Measurements from ENCODE around the gene NRBP1.

Gene NRBP1

GRCh38 chr2:27441958-27442919, 13.8 kb downstream of the NRBP1 start, which contains the start of gene KRTCAP3:
Gene KRTCAP3, plus strand, starts transcription at chr2:27442381. Its CDS starts 32 bp downstream, at chr2:27442413.
- peak; percentile 36 for DNase-seq
- H3K27me3 Mint-ChIP-seq = no peaks in the 10 kb centered on the region
- H3K27ac Mint-ChIP-seq = no peak within 1 kb of the TSS
- peak; percentile 25 for ATAC-seq
- peaks cover 30% of the 10 kb centered on the region for H3K36me3 Mint-ChIP-seq (ENCODE audit: low read depth)
- no peak within 1 kb of the TSS for H3K4me3 Mint-ChIP-seq
- H3K4me1 Mint-ChIP-seq = peaks cover 4% of the 10 kb centered on the region
- H3K9me3 Mint-ChIP-seq = no peaks in the 10 kb centered on the region

DNA sequence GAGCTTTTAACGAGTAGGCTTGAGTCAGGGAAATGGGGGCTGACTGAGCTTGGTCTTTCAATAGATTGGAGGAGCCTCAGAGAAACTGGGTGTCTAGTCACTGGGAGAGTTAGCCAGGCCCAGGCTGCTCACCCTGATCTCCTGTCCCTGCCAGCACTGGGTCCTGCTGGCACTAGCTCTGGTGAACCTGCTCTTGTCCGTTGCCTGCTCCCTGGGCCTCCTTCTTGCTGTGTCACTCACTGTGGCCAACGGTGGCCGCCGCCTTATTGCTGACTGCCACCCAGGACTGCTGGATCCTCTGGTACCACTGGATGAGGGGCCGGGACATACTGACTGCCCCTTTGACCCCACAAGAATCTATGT, 14.5 kb downstream of the NRBP1 start:
- peaks cover 4% of the 10 kb centered on the region for H3K4me1 Mint-ChIP-seq
- no peak for ATAC-seq
- DNase-seq = no peak
- H3K27me3 Mint-ChIP-seq = no peaks in the 10 kb centered on the region
- no peak overlapping the region for H3K27ac Mint-ChIP-seq
- H3K36me3 Mint-ChIP-seq (ENCODE audit: low read depth) = peaks cover 29% of the 10 kb centered on the region
- no peaks in the 10 kb centered on the region for H3K9me3 Mint-ChIP-seq
- no peak overlapping the region for H3K4me3 Mint-ChIP-seq

- Mint-ChIP-seq H3K36me3 (ENCODE audit: low read depth) (peaks cover 17% of the 10 kb centered on the region), H3K9me3 (no peaks in the 10 kb centered on the region), H3K27ac (no peak overlapping the region), H3K4me1 (peaks cover 4% of the 10 kb centered on the region), H3K4me3 (no peak overlapping the region), H3K27me3 (no peaks in the 10 kb centered on the region)
- DNase-seq (no peak), ATAC-seq (no peak)
These were observed 16.7 kb downstream of the NRBP1 start for GRCh38 chr2:27445155-27445554.

- no peak overlapping the region for H3K27ac Mint-ChIP-seq
- H3K4me1 Mint-ChIP-seq = peaks cover 4% of the 10 kb centered on the region
- ATAC-seq = no peak
- no peak for DNase-seq
- no peak overlapping the region for H3K4me3 Mint-ChIP-seq
- H3K36me3 Mint-ChIP-seq (ENCODE audit: low read depth) = peaks cover 12% of the 10 kb centered on the region
- H3K27me3 Mint-ChIP-seq = no peaks in the 10 kb centered on the region
- H3K9me3 Mint-ChIP-seq = no peaks in the 10 kb centered on the region
These were observed 17.2 kb downstream of the NRBP1 start for GRCh38 chr2:27445615-27446014.

DNA sequence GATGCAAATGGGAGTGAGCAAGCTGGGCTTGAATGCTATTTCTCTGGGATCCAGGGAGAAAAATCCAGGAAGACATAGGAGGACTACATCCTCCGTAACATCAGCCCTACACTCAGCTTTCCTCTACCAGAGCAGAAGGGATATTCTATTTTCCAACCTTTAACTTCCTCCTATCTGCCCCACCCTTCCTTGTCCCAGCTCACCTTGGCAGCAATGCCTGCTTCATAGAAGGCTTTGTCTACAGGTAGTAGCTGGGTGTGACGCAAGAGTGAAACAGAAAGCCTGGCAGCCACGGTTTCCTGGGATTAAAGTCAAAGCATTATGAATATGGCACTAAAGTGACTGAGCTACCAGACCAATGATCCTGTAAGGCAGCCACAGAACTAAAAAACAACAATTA, 17.6 kb downstream of the NRBP1 start:
- Mint-ChIP-seq H3K27ac (no peak overlapping the region), H3K4me3 (no peak overlapping the region), H3K9me3 (no peaks in the 10 kb centered on the region), H3K4me1 (peaks cover 6% of the 10 kb centered on the region), H3K36me3 (ENCODE audit: low read depth) (peaks cover 8% of the 10 kb centered on the region), H3K27me3 (no peaks in the 10 kb centered on the region)
- DNase-seq (no peak), ATAC-seq (no peak)

GRCh38 chr2:27448381-27448780, 19.9 kb downstream of the NRBP1 start:
- Mint-ChIP-seq H3K9me3 (no peaks in the 10 kb centered on the region), H3K27ac (no peak overlapping the region), H3K4me3 (no peak overlapping the region), H3K36me3 (ENCODE audit: low read depth) (peaks cover 1% of the 10 kb centered on the region), H3K27me3 (no peaks in the 10 kb centered on the region), H3K4me1 (peaks cover 8% of the 10 kb centered on the region)
- DNase-seq = no peak
- no peak for ATAC-seq

GRCh38 chr2:27451095-27451494, 22.7 kb downstream of the NRBP1 start:
- Mint-ChIP-seq H3K36me3 (ENCODE audit: low read depth) (peaks cover 1% of the 10 kb centered on the region), H3K4me3 (no peak overlapping the region), H3K9me3 (no peaks in the 10 kb centered on the region), H3K27ac (peak overlapping the region; percentile 7), H3K4me1 (peaks cover 7% of the 10 kb centered on the region), H3K27me3 (no peaks in the 10 kb centered on the region)
- DNase-seq (no peak), ATAC-seq (peak; percentile 53)

- DNase-seq (no peak), ATAC-seq (no peak)
- Mint-ChIP-seq H3K36me3 (ENCODE audit: low read depth) (peaks cover 4% of the 10 kb centered on the region), H3K4me1 (peaks cover 4% of the 10 kb centered on the region), H3K27me3 (no peaks in the 10 kb centered on the region), H3K27ac (no peak overlapping the region), H3K4me3 (no peak overlapping the region), H3K9me3 (no peaks in the 10 kb centered on the region)
These were observed 25.5 kb downstream of the NRBP1 start for GRCh38 chr2:27453968-27454367.

GRCh38 chr2:27461118-27461517, 32.7 kb downstream of the NRBP1 start:
- no peak overlapping the region for H3K4me3 Mint-ChIP-seq
- no peak overlapping the region for H3K27ac Mint-ChIP-seq
- DNase-seq (no peak), ATAC-seq (no peak)
- H3K4me1 Mint-ChIP-seq = no peaks in the 10 kb centered on the region
- peaks cover 3% of the 10 kb centered on the region for H3K36me3 Mint-ChIP-seq (ENCODE audit: low read depth)
- no peaks in the 10 kb centered on the region for H3K9me3 Mint-ChIP-seq
- H3K27me3 Mint-ChIP-seq = no peaks in the 10 kb centered on the region

DNA sequence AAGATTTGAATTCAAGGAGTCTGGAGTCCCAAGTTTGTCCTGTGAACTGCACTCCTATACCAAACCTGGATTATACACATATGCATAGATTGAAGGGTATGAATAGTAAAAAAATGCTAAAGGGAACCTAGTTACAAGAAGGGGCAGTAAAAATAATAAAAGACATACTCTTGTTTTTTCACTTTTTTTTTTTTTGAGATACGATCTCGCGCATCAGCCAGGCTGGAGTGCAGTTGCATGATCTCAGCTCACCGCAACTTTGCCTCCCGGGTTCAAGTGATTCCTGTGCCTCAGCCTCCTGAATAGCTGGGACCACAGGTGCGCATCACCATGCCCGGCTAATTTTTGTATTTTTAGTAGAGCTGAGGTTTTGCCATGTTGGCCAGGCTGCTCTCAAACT, 36.0 kb downstream of the NRBP1 start:
- H3K4me3 Mint-ChIP-seq = no peak overlapping the region
- DNase-seq (no peak), ATAC-seq (no peak)
- H3K27me3 Mint-ChIP-seq = no peaks in the 10 kb centered on the region
- H3K9me3 Mint-ChIP-seq = no peaks in the 10 kb centered on the region
- no peaks in the 10 kb centered on the region for H3K4me1 Mint-ChIP-seq
- H3K27ac Mint-ChIP-seq = no peak overlapping the region
- no peaks in the 10 kb centered on the region for H3K36me3 Mint-ChIP-seq (ENCODE audit: low read depth)

- H3K27me3 Mint-ChIP-seq = no peaks in the 10 kb centered on the region
- no peak for ATAC-seq
These were observed 43.5 kb downstream of the NRBP1 start for GRCh38 chr2:27471961-27472360.

GRCh38 chr2:27485496-27485895, 57.1 kb downstream of the NRBP1 start:
- no peak overlapping the region for H3K4me3 Mint-ChIP-seq
- no peaks in the 10 kb centered on the region for H3K9me3 Mint-ChIP-seq
- H3K27me3 Mint-ChIP-seq = peaks cover 3% of the 10 kb centered on the region
- ATAC-seq (no peak), DNase-seq (no peak)
- no peak overlapping the region for H3K27ac Mint-ChIP-seq
- H3K4me1 Mint-ChIP-seq = peaks cover 18% of the 10 kb centered on the region
- no peaks in the 10 kb centered on the region for H3K36me3 Mint-ChIP-seq (ENCODE audit: low read depth)

More at GRCh38 chr2:27471961-27472360, 43.5 kb downstream of the NRBP1 start:
- no peak for DNase-seq
- Mint-ChIP-seq H3K36me3 (ENCODE audit: low read depth) (peaks cover 12% of the 10 kb centered on the region), H3K4me1 (no peaks in the 10 kb centered on the region), H3K4me3 (no peak overlapping the region), H3K27ac (no peak overlapping the region), H3K9me3 (no peaks in the 10 kb centered on the region)

DNA sequence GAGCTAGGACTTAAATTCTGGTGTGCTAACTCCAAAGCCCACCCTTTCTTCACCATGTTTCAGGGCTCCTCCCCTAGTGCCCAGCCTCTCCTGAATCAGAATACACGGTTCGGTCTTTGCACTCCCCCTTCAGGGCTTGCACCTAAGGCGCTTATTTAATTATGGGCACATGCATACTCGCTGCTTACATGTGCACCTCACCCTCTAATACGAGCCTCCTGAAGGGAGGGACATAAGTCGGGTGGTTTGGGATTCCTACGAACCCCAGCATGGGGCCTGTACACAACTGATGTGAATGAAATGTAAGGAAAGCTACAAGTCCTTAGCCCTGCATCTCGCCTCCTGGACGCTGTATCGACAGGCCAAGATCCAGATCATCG, 60.7 kb downstream of the NRBP1 start:
- peak overlapping the region; percentile 87 for H3K4me3 Mint-ChIP-seq
- peak overlapping the region; percentile 86 for H3K27ac Mint-ChIP-seq
- H3K9me3 Mint-ChIP-seq = no peaks in the 10 kb centered on the region
- peaks cover 21% of the 10 kb centered on the region for H3K4me1 Mint-ChIP-seq
- DNase-seq (no peak), ATAC-seq (no peak)
- peaks cover 18% of the 10 kb centered on the region for H3K27me3 Mint-ChIP-seq
- no peaks in the 10 kb centered on the region for H3K36me3 Mint-ChIP-seq (ENCODE audit: low read depth)

GRCh38 chr2:27489498-27490397, 61.3 kb downstream of the NRBP1 start, which contains the start of gene IFT172:
Gene IFT172, minus strand, starts transcription at chr2:27489743. Its CDS starts 90 bp downstream, at chr2:27489653.
- Mint-ChIP-seq H3K36me3 (ENCODE audit: low read depth) (no peaks in the 10 kb centered on the region), H3K4me1 (peaks cover 25% of the 10 kb centered on the region), H3K4me3 (peak within 1 kb of the TSS; percentile 87), H3K9me3 (no peaks in the 10 kb centered on the region), H3K27ac (peak within 1 kb of the TSS; percentile 86), H3K27me3 (peaks cover 20% of the 10 kb centered on the region)
- ATAC-seq (peak; percentile 96), DNase-seq (peak; percentile 99)
